Parathyroid adenoma (tissue), 2 donors: Measurements from ENCODE around the gene SEMA6A.

Experiments used
- H2AFZ ChIP-seq: fragments of 300-600 bp; sonication (generic); one replicate; pipeline ENCODE4 v1.7.0; 2017; ENCODE audit warnings: antibody characterized with exemption, mild to moderate bottlenecking
- H3K27ac ChIP-seq: fragments of 300-600 bp; sonication (generic); one replicate; pipeline ENCODE4 v1.7.0; 2017
- H3K27me3 ChIP-seq: fragments of 300-600 bp; sonication (generic); one replicate; pipeline ENCODE4 v1.7.0; 2017; ENCODE audit warnings: low read length; ENCODE audit not compliant: control insufficient read depth, insufficient read depth
- H3K36me3 ChIP-seq: fragments of 300-600 bp; sonication (generic); one replicate; pipeline ENCODE4 v1.7.0; 2017; ENCODE audit warnings: low read length; ENCODE audit not compliant: control insufficient read depth, insufficient read depth
- H3K4me1 ChIP-seq: fragments of 300-600 bp; sonication (generic); one replicate; pipeline ENCODE4 v1.7.0; 2017; ENCODE audit warnings: control low read depth
- H3K4me2 ChIP-seq: fragments of 300-600 bp; sonication (generic); one replicate; pipeline ENCODE4 v1.7.0; 2017; ENCODE audit warnings: low read length
- H3K4me3 ChIP-seq: fragments of 300-600 bp; sonication (generic); one replicate; pipeline ENCODE4 v1.7.0; 2017; ENCODE audit warnings: low read depth, low read length
- H3K79me2 ChIP-seq: fragments of 300-600 bp; sonication (generic); one replicate; pipeline ENCODE4 v1.7.0; 2017; ENCODE audit warnings: control low read depth
- H3K9ac ChIP-seq: fragments of 300-600 bp; sonication (generic); one replicate; pipeline ENCODE4 v1.7.0; 2017; ENCODE audit warnings: mild to moderate bottlenecking
- H3K9me3 ChIP-seq: fragments of 300-600 bp; sonication (generic); one replicate; pipeline ENCODE4 v1.7.0; 2017; ENCODE audit warnings: low read length; ENCODE audit not compliant: control insufficient read depth
- CTCF ChIP-seq: fragments of 300-600 bp; sonication (generic); IDR thresholded peaks from one replicate; pipeline ENCODE4 v1.7.0; 2017; ENCODE audit warnings: antibody characterized with exemption, mild to moderate bottlenecking
- donor health status: primary hyperparathyroidism.

SEMA6A gene

GRCh38 chr5:116395631-116396203, 178.9 kb downstream of the SEMA6A start:
- no peak for TF ChIP-seq CTCF
- Histone ChIP-seq H3K36me3 (no peaks in the 10 kb centered on the region), H3K9ac (no peak overlapping the region), H2AFZ (peak overlapping the region; percentile 66), H3K27me3 (no peaks in the 10 kb centered on the region), H3K9me3 (no peaks in the 10 kb centered on the region), H3K4me1 (peaks cover 9% of the 10 kb centered on the region), H3K79me2 (no peaks in the 10 kb centered on the region), H3K4me3 (no peak overlapping the region), H3K27ac (peak overlapping the region; percentile 33), H3K4me2 (no peak overlapping the region)

- Histone ChIP-seq H3K36me3 (no peaks in the 10 kb centered on the region), H3K79me2 (no peaks in the 10 kb centered on the region), H3K4me2 (no peak overlapping the region), H3K4me3 (no peak overlapping the region), H3K9me3 (no peaks in the 10 kb centered on the region), H3K27ac (peak overlapping the region; percentile 33), H3K9ac (no peak overlapping the region), H3K4me1 (peaks cover 9% of the 10 kb centered on the region), H3K27me3 (no peaks in the 10 kb centered on the region), H2AFZ (peak overlapping the region; percentile 66)
- no peak for TF ChIP-seq CTCF
These were observed 179.4 kb downstream of the SEMA6A start for GRCh38 chr5:116395226-116395625.

- Histone ChIP-seq H3K36me3 (no peaks in the 10 kb centered on the region), H2AFZ (no peak overlapping the region), H3K79me2 (no peaks in the 10 kb centered on the region), H3K4me3 (no peak overlapping the region), H3K27ac (no peak overlapping the region), H3K4me2 (no peak overlapping the region), H3K9me3 (no peaks in the 10 kb centered on the region), H3K27me3 (no peaks in the 10 kb centered on the region), H3K4me1 (peaks cover 9% of the 10 kb centered on the region), H3K9ac (no peak overlapping the region)
- no peak for TF ChIP-seq CTCF
These were observed 180.3 kb downstream of the SEMA6A start for GRCh38 chr5:116394186-116394867.
